Loucy (cell line): ENCODE data around the gene NIPAL4.

ENCODE experiments used
- CTCF ChIP-seq: fragments of 200-600 bp; sonication (generic); conservative IDR thresholded peaks from 2 replicates; pipeline ENCODE4 v1.5.1; 2014; ENCODE audit warnings: mild to moderate bottlenecking, antibody characterized with exemption, low read length
- EZH2phosphoT487 ChIP-seq: fragments of 200-600 bp; IDR thresholded peaks from 2 replicates; pipeline ENCODE4 v1.6.1; 2018; ENCODE audit warnings: antibody characterized with exemption, mild to moderate bottlenecking, moderate library complexity, borderline replicate concordance

- TF ChIP-seq CTCF (no peak), EZH2phosphoT487 (no peak)
Observed at GRCh38 chr5:157457391-157457790, 2.6 kb upstream of the NIPAL4 start.
